OCI-LY1 (cell line): ENCODE data around the gene MAML1.
A peak's percentile ranks its signal among the peaks of the same experiment; 100 is the strongest.

ENCODE experiments used
- H2AFZ ChIP-seq: fragments of 200-600 bp; sonication (generic), shearing (Covaris generic); 2 replicates; pipeline ENCODE4 v1.6.0; 2014; ENCODE audit warnings: antibody characterized with exemption, mild to moderate bottlenecking, low read length
- H3F3A ChIP-seq: fragments of 200-600 bp; sonication (generic), shearing (Covaris generic); 2 replicates; pipeline ENCODE4 v1.6.0; 2014; ENCODE audit warnings: mild to moderate bottlenecking, antibody characterized with exemption, low read length, moderate library complexity; ENCODE audit not compliant: insufficient read depth
- H3K27ac ChIP-seq: fragments of 200-600 bp; sonication (generic); 2 replicates; pipeline ENCODE4 v1.5.1; 2014; ENCODE audit warnings: low read length, mixed run types, mild to moderate bottlenecking, low read depth; ENCODE audit not compliant: poor library complexity, severe bottlenecking
- H3K27me3 ChIP-seq: fragments of 200-600 bp; sonication (generic); 2 replicates; pipeline ENCODE4 v1.6.0; 2014; ENCODE audit warnings: antibody characterized with exemption, mild to moderate bottlenecking, low read length, moderate library complexity; ENCODE audit not compliant: insufficient read depth
- H3K36me3 ChIP-seq: fragments of 200-600 bp; sonication (generic); 2 replicates; pipeline ENCODE4 v1.6.1; 2014; ENCODE audit warnings: mild to moderate bottlenecking, antibody characterized with exemption, low read length, moderate library complexity, mixed read lengths; ENCODE audit not compliant: insufficient read depth
- H3K4me1 ChIP-seq: fragments of 200-600 bp; sonication (generic); 2 replicates; pipeline ENCODE4 v1.5.1; 2014; ENCODE audit warnings: mild to moderate bottlenecking, low read length, moderate library complexity; ENCODE audit not compliant: insufficient read depth, severe bottlenecking
- H3K4me2 ChIP-seq: fragments of 200-600 bp; sonication (generic), shearing (Covaris generic); 2 replicates; pipeline ENCODE4 v1.6.1; 2014; ENCODE audit warnings: low read length
- H3K4me3 ChIP-seq: fragments of 200-600 bp; sonication (generic); 2 replicates; pipeline ENCODE4 v1.5.1; 2014; ENCODE audit warnings: low read length, low read depth, mild to moderate bottlenecking, mixed read lengths; ENCODE audit not compliant: poor library complexity, severe bottlenecking
- H3K79me2 ChIP-seq: fragments of 200-600 bp; shearing (Covaris generic); 2 replicates; pipeline ENCODE4 v1.6.1; 2016; ENCODE audit warnings: mixed run types, low read length, mixed read lengths; ENCODE audit not compliant: insufficient read depth
- H3K9ac ChIP-seq: fragments of 200-600 bp; sonication (generic), shearing (Covaris generic); 2 replicates; pipeline ENCODE4 v1.6.1; 2014; ENCODE audit warnings: mild to moderate bottlenecking, low read length, mixed read lengths
- H3K9me2 ChIP-seq: fragments of 200-600 bp; sonication (generic), shearing (Covaris generic); 2 replicates; pipeline ENCODE4 v1.6.1; 2014; ENCODE audit warnings: low read depth, mild to moderate bottlenecking, low read length, mixed read lengths
- H3K9me3 ChIP-seq: fragments of 200-600 bp; shearing (Covaris generic); 2 replicates; pipeline ENCODE4 v1.6.1; 2014; ENCODE audit warnings: low read length, mixed read lengths
- H4K20me1 ChIP-seq: fragments of 200-600 bp; sonication (generic), shearing (Covaris generic); 2 replicates; pipeline ENCODE4 v1.6.0; 2016; ENCODE audit warnings: mild to moderate bottlenecking, low read length; ENCODE audit not compliant: insufficient read depth
- CTCF ChIP-seq: fragments of 200-600 bp; sonication (generic), shearing (Covaris generic); IDR thresholded peaks from 2 replicates; pipeline ENCODE4 v1.5.1; 2017; ENCODE audit warnings: mild to moderate bottlenecking, antibody characterized with exemption, low read length, moderate library complexity, mixed read lengths
- EZH2 ChIP-seq: fragments of 200-600 bp; sonication (generic), shearing (Covaris generic); IDR thresholded peaks from 2 replicates; pipeline ENCODE4 v1.8.0; 2017; ENCODE audit warnings: borderline replicate concordance, mixed run types, mild to moderate bottlenecking, antibody characterized with exemption, low read length, moderate library complexity, mixed read lengths

Gene MAML1

GRCh38 chr5:179794171-179794570 is 61.5 kb downstream of the MAML1 start:
- H3K9me3 ChIP-seq: no peaks in the 10 kb centered on the region
- no peak overlapping the region for H2AFZ ChIP-seq
- no peak overlapping the region for H3K4me3 ChIP-seq
- H3K36me3 ChIP-seq: no peaks in the 10 kb centered on the region
- H3K27me3 ChIP-seq: no peaks in the 10 kb centered on the region
- no peaks in the 10 kb centered on the region for H3K9me2 ChIP-seq
- no peaks in the 10 kb centered on the region for H4K20me1 ChIP-seq
- no peak for TF ChIP-seq CTCF
- TF ChIP-seq EZH2: no peak
- peaks cover 21% of the 10 kb centered on the region for H3K4me1 ChIP-seq
- no peaks in the 10 kb centered on the region for H3F3A ChIP-seq
- H3K9ac ChIP-seq: no peak overlapping the region
- H3K79me2 ChIP-seq: no peaks in the 10 kb centered on the region
- no peak overlapping the region for H3K27ac ChIP-seq
- no peak overlapping the region; the same call in 1 of the 2 replicates for H3K4me2 ChIP-seq

GRCh38 chr5:179794575-179794974 is 62.0 kb downstream of the MAML1 start:
- Histone ChIP-seq H3K9ac (no peak overlapping the region), H3K4me2 (no peak overlapping the region), H3K27me3 (no peaks in the 10 kb centered on the region), H3K79me2 (no peaks in the 10 kb centered on the region), H3K9me3 (no peaks in the 10 kb centered on the region), H2AFZ (no peak overlapping the region), H3K9me2 (no peaks in the 10 kb centered on the region), H3K36me3 (peaks cover 2% of the 10 kb centered on the region; the same call in 1 of the 2 replicates), H3F3A (no peaks in the 10 kb centered on the region), H3K27ac (no peak overlapping the region), H3K4me3 (no peak overlapping the region), H3K4me1 (peaks cover 21% of the 10 kb centered on the region), H4K20me1 (no peaks in the 10 kb centered on the region)
- no peak for TF ChIP-seq EZH2
- no peak for TF ChIP-seq CTCF

- TF ChIP-seq CTCF (no peak), EZH2 (no peak)
- Histone ChIP-seq H3K9me3 (no peaks in the 10 kb centered on the region), H3K9me2 (no peaks in the 10 kb centered on the region), H4K20me1 (no peaks in the 10 kb centered on the region), H3K9ac (peak overlapping the region; percentile 64), H3K27me3 (no peaks in the 10 kb centered on the region), H3K4me2 (peak overlapping the region; percentile 72), H3K27ac (no peak overlapping the region), H3K79me2 (no peaks in the 10 kb centered on the region), H2AFZ (no peak overlapping the region), H3F3A (no peaks in the 10 kb centered on the region), H3K4me1 (peaks cover 21% of the 10 kb centered on the region), H3K36me3 (peaks cover 5% of the 10 kb centered on the region; the same call in 1 of the 2 replicates), H3K4me3 (peak overlapping the region; percentile 62)
These were observed 62.6 kb downstream of the MAML1 start for GRCh38 chr5:179795049-179795862.
